ENCODE measurements around the gene SLC34A1.

The SLC34A1 gene

DNA sequence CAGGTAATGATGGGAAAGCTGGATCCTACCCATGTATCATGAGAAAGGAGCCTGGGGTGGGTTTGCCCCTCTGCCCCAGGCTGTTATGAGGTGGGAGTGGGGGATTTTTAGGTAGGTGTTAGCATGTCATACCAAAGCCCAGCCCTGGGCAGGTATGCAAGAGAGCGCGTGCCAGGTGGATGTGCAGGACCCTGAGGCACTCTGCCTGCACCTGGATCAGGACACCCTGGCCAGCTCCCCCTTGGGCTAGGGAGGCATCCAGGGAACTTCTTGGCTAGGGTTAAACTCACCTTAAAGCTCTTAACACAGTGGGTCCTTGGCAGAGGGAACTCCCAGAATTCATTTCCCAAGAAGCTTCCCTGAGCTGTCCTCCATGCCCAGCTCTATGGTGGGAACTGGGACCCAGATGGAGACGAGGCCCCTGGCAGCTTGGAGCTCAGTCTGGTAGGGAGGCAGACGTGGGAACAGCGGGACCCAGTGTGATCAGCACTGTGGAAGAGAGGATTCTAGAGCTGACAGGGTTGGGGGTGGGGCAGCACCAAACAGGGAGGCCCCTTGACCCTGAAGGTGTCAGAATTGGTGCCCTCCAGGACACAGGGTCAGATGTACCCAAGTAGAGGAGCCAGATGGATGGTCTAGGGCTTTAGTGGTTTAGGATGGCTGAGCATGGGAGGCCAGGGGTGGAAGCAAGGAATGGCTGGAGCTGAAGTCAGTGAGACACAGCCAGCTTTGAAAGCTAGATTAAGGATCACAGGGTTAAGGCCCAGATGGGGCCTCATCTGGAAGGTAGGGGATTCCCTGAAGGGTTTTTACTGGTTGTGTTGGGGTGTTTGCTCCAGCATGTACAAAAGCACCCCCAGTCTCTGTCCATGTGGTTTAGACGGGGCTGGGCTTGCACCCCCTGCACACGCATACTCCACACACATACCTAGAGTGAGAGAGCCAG lies 60.1 kb downstream of the SLC34A1 start:
- no peak for DNase-seq (ENCODE audit: low read depth in 1 of 2, low spot score in 1 of 2)

DNA sequence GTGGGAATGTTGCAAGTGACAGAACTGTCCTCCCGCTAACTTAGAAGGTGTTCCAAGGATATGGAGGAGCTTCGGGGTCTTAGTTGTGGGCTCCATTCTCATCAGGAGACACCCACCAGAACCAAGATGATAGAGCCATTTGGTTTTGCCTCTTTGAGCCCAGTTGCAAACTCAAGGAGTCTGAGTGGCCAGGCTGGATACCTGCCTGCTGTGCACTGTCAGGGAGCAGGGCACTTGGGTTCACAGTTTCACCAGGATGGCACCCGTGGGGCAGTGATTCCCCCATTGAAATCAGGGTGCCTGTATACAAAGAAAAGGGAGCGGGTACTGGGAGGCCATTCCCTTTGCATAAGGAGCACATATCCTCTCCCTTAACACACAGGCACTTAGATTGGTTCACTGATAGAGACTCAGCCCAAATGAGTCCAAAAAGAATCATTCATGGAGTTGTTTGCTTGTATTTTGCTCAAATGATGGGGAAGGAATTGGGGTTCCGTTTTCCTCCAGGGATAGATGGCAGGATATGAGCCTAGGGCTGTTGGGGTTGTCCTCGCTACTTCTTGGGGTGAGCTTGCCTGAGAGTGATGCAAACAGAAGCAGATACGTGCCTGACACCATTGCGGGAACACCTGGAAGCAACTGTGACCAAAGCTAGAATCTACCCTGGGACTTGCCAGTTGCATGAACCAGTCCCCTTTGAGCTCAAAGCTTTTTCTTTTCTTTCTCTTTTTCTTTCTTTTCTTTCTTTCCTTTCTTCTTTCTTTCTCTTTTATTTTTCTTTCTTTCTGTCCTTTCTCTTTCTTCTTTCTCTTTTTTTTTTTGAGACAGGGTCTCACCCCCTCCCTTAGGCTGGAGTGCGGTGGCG lies 61.0 kb downstream of the SLC34A1 start:
- DNase-seq (ENCODE audit: low read depth in 1 of 2, low spot score in 1 of 2): no peak

DNA sequence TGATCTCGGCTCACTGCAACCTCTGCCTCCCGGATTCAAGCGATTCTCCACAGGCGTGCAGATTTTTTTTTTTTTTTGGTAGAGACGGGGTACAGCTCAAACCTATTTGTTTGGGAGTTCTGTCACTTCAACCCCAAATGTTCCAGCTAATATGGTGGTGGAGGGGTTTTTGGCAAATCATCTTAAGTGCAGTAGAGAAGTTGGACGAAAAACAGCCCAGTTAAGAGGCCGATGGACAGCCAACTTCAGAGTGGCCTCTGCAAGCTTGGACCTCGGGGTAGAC lies 61.6 kb downstream of the SLC34A1 start:
- DNase-seq (ENCODE audit: low read depth in 1 of 2, low spot score in 1 of 2): no peak

DNA sequence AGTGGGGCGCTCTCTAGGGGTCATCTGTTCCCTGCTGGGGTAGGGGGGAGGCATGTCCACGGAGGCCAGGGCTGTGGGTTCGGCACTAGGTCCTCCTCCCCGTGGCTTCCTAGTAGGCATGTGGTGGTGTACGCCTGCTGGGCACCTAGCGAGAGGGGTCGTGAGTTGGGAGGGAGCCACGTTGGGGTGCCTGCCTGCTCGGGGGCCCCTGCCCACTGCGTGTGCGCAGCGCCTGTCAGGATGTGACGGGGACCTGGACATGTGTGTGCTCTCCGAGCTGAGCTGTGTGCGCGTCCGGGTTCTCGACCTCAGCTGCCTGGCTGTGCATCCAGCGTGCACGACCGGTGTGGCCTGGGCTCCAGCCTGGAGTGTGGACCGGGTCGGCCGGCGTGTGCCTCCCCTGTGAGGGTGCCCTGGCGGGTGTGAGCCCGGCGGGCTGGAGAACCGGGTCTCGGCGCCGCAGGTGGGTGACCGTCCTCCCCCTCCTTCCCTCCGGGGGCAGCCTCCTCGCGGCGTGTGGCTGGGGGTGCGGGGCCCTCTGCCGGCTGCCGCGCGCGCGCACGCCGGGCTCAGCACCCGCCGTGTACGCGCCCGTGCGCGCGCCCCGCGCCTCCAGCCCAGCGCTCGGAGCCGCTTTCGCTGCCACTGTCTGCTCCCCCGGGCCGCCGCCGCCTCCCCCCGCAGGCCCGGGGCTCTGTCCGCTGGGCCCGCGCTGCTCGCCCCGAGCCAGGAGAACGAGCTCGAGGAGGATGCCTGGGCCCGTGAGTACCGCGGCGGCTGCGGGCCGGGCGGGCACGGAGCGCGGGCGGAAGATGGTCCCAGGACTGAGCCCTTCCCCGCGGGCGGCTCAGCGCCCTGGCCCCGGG lies 62.2 kb downstream of the SLC34A1 start, which contains the start of gene PRR7:
TSS of gene PRR7 (plus strand) at position 615 of the 866 bp plus-strand sequence. CDS start 8,254 bp downstream, outside the sequence.
- DNase-seq (ENCODE audit: low read depth in 1 of 2, low spot score in 1 of 2): peak; percentile 39 to 67

DNA sequence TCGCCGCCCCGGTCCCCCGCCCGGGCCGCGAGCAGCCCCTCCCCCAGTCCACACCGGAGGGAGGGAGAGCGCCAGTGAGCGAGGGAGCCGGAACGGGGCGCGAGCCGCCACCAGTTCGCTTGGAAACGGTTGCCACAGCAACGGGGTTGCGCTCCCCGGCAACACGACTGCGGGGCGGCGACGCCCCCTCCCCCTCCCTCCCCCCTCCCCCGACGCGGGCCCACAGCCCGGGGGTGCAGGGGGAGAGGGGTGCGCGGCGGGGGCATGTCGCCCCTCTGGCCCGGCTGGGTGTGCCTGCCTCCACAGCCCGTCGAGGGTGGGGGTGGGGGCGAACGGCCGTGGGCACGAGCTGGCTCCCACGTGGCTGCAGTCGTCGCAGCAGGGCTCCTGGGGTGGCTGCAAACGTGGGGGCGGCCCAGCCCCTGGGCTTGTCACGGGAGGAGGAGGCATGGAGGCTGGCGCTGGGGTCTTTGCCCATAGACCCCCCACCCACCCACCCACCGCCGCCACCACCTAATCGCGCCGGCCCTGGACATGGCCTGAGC lies 62.9 kb downstream of the SLC34A1 start:
- peak; percentile 44 to 69 for DNase-seq (ENCODE audit: low read depth in 1 of 2, low spot score in 1 of 2)

DNA sequence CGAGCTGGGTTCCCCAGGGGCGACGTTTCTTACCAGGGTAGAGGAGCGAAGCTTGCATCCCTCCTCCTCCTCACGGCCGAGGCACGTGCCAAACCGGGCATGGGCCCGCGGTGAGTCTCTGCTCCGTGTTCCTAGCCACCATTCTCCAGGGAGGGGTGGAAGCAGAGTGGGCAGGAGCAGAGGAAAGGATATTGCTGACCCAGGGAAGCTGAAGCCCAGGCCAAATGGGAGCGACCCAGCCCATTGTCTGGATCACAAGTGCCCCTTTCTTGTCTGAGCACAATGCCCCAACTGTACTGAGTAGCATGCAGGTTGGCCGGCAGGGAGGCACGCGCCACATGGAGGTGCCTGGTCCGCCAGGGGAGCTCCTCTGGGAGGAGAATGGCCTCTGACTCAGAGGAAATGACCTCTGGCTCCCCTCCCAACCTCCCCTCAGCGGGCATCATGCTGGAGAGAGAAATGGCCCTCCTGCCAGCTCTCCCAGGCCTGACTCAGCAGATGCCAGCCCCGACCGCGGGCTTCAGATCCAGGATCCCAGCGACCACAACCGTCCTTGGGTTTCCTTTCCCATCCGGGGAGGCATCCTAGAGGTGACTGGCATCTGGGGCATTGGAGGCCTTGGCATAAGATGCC lies 63.5 kb downstream of the SLC34A1 start:
- DNase-seq (ENCODE audit: low read depth in 1 of 2, low spot score in 1 of 2): no peak
